Measurements from ENCODE around the gene ARID3A. TPM values are rescaled to one million over a fixed set of nuclear protein-coding genes. Genes with fewer than 3 reads are reported as not detected.

Gene ARID3A
- total and polyA plus RNA-seq, 9 donors: 9.4 to 19.1 (median 15.9) TPM

GRCh38 chr19:932648-933552 is 7.1 kb downstream of the ARID3A start:
- Histone ChIP-seq H3K27me3 (ENCODE audit: control insufficient read depth, insufficient read depth, low read length) (peaks cover 21% of the 10 kb centered on the region), H3K4me3 (ENCODE audit: low read length) (no peak overlapping the region), H3K27ac (ENCODE audit: low read length) (peak overlapping the region; percentile 59), H3K4me1 (ENCODE audit: control insufficient read depth, insufficient read depth, low read length) (peaks cover 36% of the 10 kb centered on the region), H3K9me3 (replicated peaks; ENCODE audit: control insufficient read depth, low read depth, low read length) (no peaks in the 10 kb centered on the region), H3K36me3 (ENCODE audit: control insufficient read depth, insufficient read depth, low read length) (peaks cover 12% of the 10 kb centered on the region)
- WGBS (ENCODE audit: insufficient coverage): 13% methylated on average over 42 of the region's 54 CpGs
- peak; percentile 81 for DNase-seq

- Histone ChIP-seq H3K9me3 (replicated peaks; ENCODE audit: control insufficient read depth, low read depth, low read length) (no peaks in the 10 kb centered on the region), H3K4me1 (ENCODE audit: control insufficient read depth, insufficient read depth, low read length) (peaks cover 37% of the 10 kb centered on the region), H3K36me3 (ENCODE audit: control insufficient read depth, insufficient read depth, low read length) (peaks cover 12% of the 10 kb centered on the region), H3K4me3 (ENCODE audit: low read length) (no peak overlapping the region), H3K27ac (ENCODE audit: low read length) (peak overlapping the region; percentile 47), H3K27me3 (ENCODE audit: control insufficient read depth, insufficient read depth, low read length) (peaks cover 25% of the 10 kb centered on the region)
- 13% methylated on average over 4 of the region's 14 CpGs for WGBS (ENCODE audit: insufficient coverage)
- DNase-seq: no peak
Observed at GRCh38 chr19:933553-933882, 7.7 kb downstream of the ARID3A start.

- H3K4me3 ChIP-seq (ENCODE audit: low read length): no peak overlapping the region
- H3K27me3 ChIP-seq (ENCODE audit: control insufficient read depth, insufficient read depth, low read length): peaks cover 27% of the 10 kb centered on the region
- DNase-seq: no peak
- peak overlapping the region; percentile 82 for H3K27ac ChIP-seq (ENCODE audit: low read length)
- 69% methylated on average over 29 of the region's 29 CpGs for WGBS (ENCODE audit: insufficient coverage)
- H3K4me1 ChIP-seq (ENCODE audit: control insufficient read depth, insufficient read depth, low read length): peaks cover 39% of the 10 kb centered on the region
- H3K9me3 ChIP-seq (replicated peaks; ENCODE audit: control insufficient read depth, low read depth, low read length): no peaks in the 10 kb centered on the region
- peaks cover 8% of the 10 kb centered on the region for H3K36me3 ChIP-seq (ENCODE audit: control insufficient read depth, insufficient read depth, low read length)
Observed at GRCh38 chr19:934197-934840, 8.5 kb downstream of the ARID3A start.

GRCh38 chr19:934865-935479 is 9.1 kb downstream of the ARID3A start:
- H3K4me1 ChIP-seq (ENCODE audit: control insufficient read depth, insufficient read depth, low read length): peaks cover 40% of the 10 kb centered on the region
- 7% methylated on average over 29 of the region's 31 CpGs for WGBS (ENCODE audit: insufficient coverage)
- peak; percentile 94 for DNase-seq
- no peaks in the 10 kb centered on the region for H3K9me3 ChIP-seq (replicated peaks; ENCODE audit: control insufficient read depth, low read depth, low read length)
- peak overlapping the region; percentile 82 for H3K27ac ChIP-seq (ENCODE audit: low read length)
- H3K36me3 ChIP-seq (ENCODE audit: control insufficient read depth, insufficient read depth, low read length): peaks cover 10% of the 10 kb centered on the region
- peaks cover 28% of the 10 kb centered on the region for H3K27me3 ChIP-seq (ENCODE audit: control insufficient read depth, insufficient read depth, low read length)
- no peak overlapping the region for H3K4me3 ChIP-seq (ENCODE audit: low read length)

- Histone ChIP-seq H3K9me3 (replicated peaks; ENCODE audit: control insufficient read depth, low read depth, low read length) (no peaks in the 10 kb centered on the region), H3K36me3 (ENCODE audit: control insufficient read depth, insufficient read depth, low read length) (peaks cover 10% of the 10 kb centered on the region), H3K4me3 (ENCODE audit: low read length) (no peak overlapping the region), H3K4me1 (ENCODE audit: control insufficient read depth, insufficient read depth, low read length) (peaks cover 48% of the 10 kb centered on the region), H3K27me3 (ENCODE audit: control insufficient read depth, insufficient read depth, low read length) (peaks cover 28% of the 10 kb centered on the region), H3K27ac (ENCODE audit: low read length) (no peak overlapping the region)
- no peak for DNase-seq
- 94% methylated on average over 5 of the region's 10 CpGs for WGBS (ENCODE audit: insufficient coverage)
Observed at GRCh38 chr19:936175-936546, 10.3 kb downstream of the ARID3A start.

GRCh38 chr19:937259-937694 is 11.4 kb downstream of the ARID3A start:
- no peak overlapping the region for H3K27ac ChIP-seq (ENCODE audit: low read length)
- 86% methylated on average over 10 of the region's 16 CpGs for WGBS (ENCODE audit: insufficient coverage)
- no peaks in the 10 kb centered on the region for H3K9me3 ChIP-seq (replicated peaks; ENCODE audit: control insufficient read depth, low read depth, low read length)
- peaks cover 24% of the 10 kb centered on the region for H3K27me3 ChIP-seq (ENCODE audit: control insufficient read depth, insufficient read depth, low read length)
- peaks cover 49% of the 10 kb centered on the region for H3K4me1 ChIP-seq (ENCODE audit: control insufficient read depth, insufficient read depth, low read length)
- no peak overlapping the region for H3K4me3 ChIP-seq (ENCODE audit: low read length)
- DNase-seq: no peak
- peaks cover 10% of the 10 kb centered on the region for H3K36me3 ChIP-seq (ENCODE audit: control insufficient read depth, insufficient read depth, low read length)

GRCh38 chr19:938233-938923 is 12.5 kb downstream of the ARID3A start:
- 80% methylated on average over 17 of the region's 23 CpGs for WGBS (ENCODE audit: insufficient coverage)
- DNase-seq: no peak

GRCh38 chr19:939439-939838 is 13.6 kb downstream of the ARID3A start:
- H3K4me1 ChIP-seq (ENCODE audit: control insufficient read depth, insufficient read depth, low read length): peaks cover 28% of the 10 kb centered on the region
- WGBS (ENCODE audit: insufficient coverage): 90% methylated on average over 20 of the region's 22 CpGs

More at GRCh38 chr19:938233-938923, 12.5 kb downstream of the ARID3A start:
- no peak overlapping the region for H3K27ac ChIP-seq (ENCODE audit: low read length)
- H3K9me3 ChIP-seq (replicated peaks; ENCODE audit: control insufficient read depth, low read depth, low read length): no peaks in the 10 kb centered on the region
- peaks cover 18% of the 10 kb centered on the region for H3K27me3 ChIP-seq (ENCODE audit: control insufficient read depth, insufficient read depth, low read length)
- peaks cover 38% of the 10 kb centered on the region for H3K4me1 ChIP-seq (ENCODE audit: control insufficient read depth, insufficient read depth, low read length)
- no peak overlapping the region for H3K4me3 ChIP-seq (ENCODE audit: low read length)
- H3K36me3 ChIP-seq (ENCODE audit: control insufficient read depth, insufficient read depth, low read length): peaks cover 9% of the 10 kb centered on the region

GRCh38 chr19:939922-940321 is 14.1 kb downstream of the ARID3A start:
- Histone ChIP-seq H3K4me1 (ENCODE audit: control insufficient read depth, insufficient read depth, low read length) (peaks cover 24% of the 10 kb centered on the region), H3K36me3 (ENCODE audit: control insufficient read depth, insufficient read depth, low read length) (peaks cover 9% of the 10 kb centered on the region), H3K27me3 (ENCODE audit: control insufficient read depth, insufficient read depth, low read length) (peaks cover 14% of the 10 kb centered on the region), H3K27ac (ENCODE audit: low read length) (peak overlapping the region; percentile 76), H3K4me3 (ENCODE audit: low read length) (no peak overlapping the region), H3K9me3 (replicated peaks; ENCODE audit: control insufficient read depth, low read depth, low read length) (no peaks in the 10 kb centered on the region)
- no peak for DNase-seq
- WGBS (ENCODE audit: insufficient coverage): 97% methylated on average over 6 of the region's 7 CpGs

More at GRCh38 chr19:939439-939838, 13.6 kb downstream of the ARID3A start:
- Histone ChIP-seq H3K27ac (ENCODE audit: low read length) (no peak overlapping the region), H3K4me3 (ENCODE audit: low read length) (no peak overlapping the region), H3K27me3 (ENCODE audit: control insufficient read depth, insufficient read depth, low read length) (peaks cover 14% of the 10 kb centered on the region), H3K9me3 (replicated peaks; ENCODE audit: control insufficient read depth, low read depth, low read length) (no peaks in the 10 kb centered on the region), H3K36me3 (ENCODE audit: control insufficient read depth, insufficient read depth, low read length) (peaks cover 9% of the 10 kb centered on the region)
- no peak for DNase-seq

Data from muscle of leg (tissue), 11 donors.